ENCODE measurements around the gene BEX5. TPM values are rescaled to one million over a fixed set of nuclear protein-coding genes. Genes with fewer than 3 reads are reported as not detected.
"Not testable (repeated sequence)": the region's sequence is repeated elsewhere in the genome, so short reads cannot be mapped to it uniquely, and the experiment has no call there.

BEX5 gene
- total RNA-seq, 1 experiment from 2014 or later = not detected

DNA sequence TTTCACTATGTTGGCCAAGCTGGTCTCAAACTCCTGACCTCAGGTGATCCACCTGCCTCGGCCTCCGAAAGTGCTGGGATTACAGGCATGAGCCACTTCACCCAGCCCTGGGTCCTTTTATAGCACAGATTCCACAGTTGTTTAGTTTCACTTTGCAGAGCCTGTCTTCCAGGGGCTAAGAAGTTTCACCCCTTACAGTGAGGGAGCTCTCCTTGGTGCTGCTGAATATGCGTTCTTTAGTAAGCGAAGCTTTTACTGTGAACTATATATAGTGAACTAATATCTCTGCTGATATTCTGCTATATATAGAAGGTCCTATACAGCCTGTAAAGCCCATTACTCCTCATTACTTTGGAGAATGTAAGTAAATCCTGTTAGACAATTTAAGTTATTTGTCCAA is 17.7 kb downstream of the BEX5 start:
- CTCF ChIA-PET = interaction anchor here (1.0 kb wide), 1 partner anchor 16 kb away, joined by 3 read pairs; no protein-coding TSS in a partner anchor
- peak; percentile 6 for DNase-seq (ENCODE audit: low spot score)
- H3K27me3 ChIP-seq (replicated peaks; ENCODE audit: insufficient read depth, low read depth, low read length, poor library complexity) = peaks cover 48% of the 10 kb centered on the region
- no TSS peak for BruUV-seq (replicated peaks)
- no peaks in the 10 kb centered on the region for H3K9me3 ChIP-seq (ENCODE audit: low read depth, low read length, poor library complexity, severe bottlenecking)
- intact Hi-C loops (cut with micrococcal nuclease; ENCODE audit: unreplicated experiment) = no loop called here
- H3K27ac ChIP-seq (ENCODE audit: low read depth, low read length, poor library complexity, severe bottlenecking) = no peak overlapping the region
- H3K4me3 ChIP-seq (ENCODE audit: low read depth, low read length, poor library complexity, severe bottlenecking) = no peak overlapping the region
- no peak for TF ChIP-seq EZH2 (IDR thresholded peaks at IDR 0.05; ENCODE audit: borderline replicate concordance, low read depth, low read length, poor library complexity, severe bottlenecking)
- TF ChIP-seq, protein P1, sequence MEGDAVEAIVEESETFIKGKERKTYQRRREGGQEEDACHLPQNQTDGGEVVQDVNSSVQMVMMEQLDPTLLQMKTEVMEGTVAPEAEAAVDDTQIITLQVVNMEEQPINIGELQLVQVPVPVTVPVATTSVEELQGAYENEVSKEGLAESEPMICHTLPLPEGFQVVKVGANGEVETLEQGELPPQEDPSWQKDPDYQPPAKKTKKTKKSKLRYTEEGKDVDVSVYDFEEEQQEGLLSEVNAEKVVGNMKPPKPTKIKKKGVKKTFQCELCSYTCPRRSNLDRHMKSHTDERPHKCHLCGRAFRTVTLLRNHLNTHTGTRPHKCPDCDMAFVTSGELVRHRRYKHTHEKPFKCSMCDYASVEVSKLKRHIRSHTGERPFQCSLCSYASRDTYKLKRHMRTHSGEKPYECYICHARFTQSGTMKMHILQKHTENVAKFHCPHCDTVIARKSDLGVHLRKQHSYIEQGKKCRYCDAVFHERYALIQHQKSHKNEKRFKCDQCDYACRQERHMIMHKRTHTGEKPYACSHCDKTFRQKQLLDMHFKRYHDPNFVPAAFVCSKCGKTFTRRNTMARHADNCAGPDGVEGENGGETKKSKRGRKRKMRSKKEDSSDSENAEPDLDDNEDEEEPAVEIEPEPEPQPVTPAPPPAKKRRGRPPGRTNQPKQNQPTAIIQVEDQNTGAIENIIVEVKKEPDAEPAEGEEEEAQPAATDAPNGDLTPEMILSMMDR (conservative IDR thresholded peaks at IDR 0.05; ENCODE audit: low read depth, low read length) = no peak
- H3K4me1 ChIP-seq (ENCODE audit: insufficient read depth, low read length, poor library complexity, severe bottlenecking) = no peaks in the 10 kb centered on the region
- POLR2A ChIA-PET (ENCODE audit: low non-redundant PET) = no interaction called here
- no peaks in the 10 kb centered on the region for H3K36me3 ChIP-seq (ENCODE audit: insufficient read depth, low read length, poor library complexity, severe bottlenecking)

DNA sequence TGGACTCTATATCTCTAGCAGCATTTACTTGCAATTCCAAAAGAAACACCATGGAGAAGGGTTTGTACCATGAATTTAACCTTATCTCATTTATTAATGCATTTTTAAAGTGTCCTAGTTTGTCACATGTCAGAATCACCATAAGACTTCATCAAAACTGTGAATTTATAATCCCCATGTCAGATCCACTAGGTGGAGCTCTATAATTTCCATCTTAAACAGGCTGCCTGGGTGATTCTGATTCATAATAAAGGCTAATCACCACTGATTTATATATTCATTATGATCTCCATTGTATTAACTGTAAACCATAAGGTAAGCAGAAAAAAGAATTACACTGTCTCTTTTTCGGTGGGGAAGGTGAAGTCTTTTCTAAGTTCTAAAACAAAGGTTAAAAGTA is 26.3 kb downstream of the BEX5 start:
- H3K4me1 ChIP-seq (ENCODE audit: insufficient read depth, low read length, poor library complexity, severe bottlenecking) = no peaks in the 10 kb centered on the region
- H3K9me3 ChIP-seq (ENCODE audit: low read depth, low read length, poor library complexity, severe bottlenecking) = no peaks in the 10 kb centered on the region
- no peak for TF ChIP-seq EZH2 (IDR thresholded peaks at IDR 0.05; ENCODE audit: borderline replicate concordance, low read depth, low read length, poor library complexity, severe bottlenecking)
- TF ChIP-seq, protein P1 (conservative IDR thresholded peaks at IDR 0.05; ENCODE audit: low read depth, low read length) = peak; percentile 57
- DNase-seq (ENCODE audit: low spot score) = peak; percentile 25
- intact Hi-C loops (cut with micrococcal nuclease; ENCODE audit: unreplicated experiment) = no loop called here
- H3K4me3 ChIP-seq (ENCODE audit: low read depth, low read length, poor library complexity, severe bottlenecking) = no peak overlapping the region
- ChIA-PET CTCF (no interaction called here), POLR2A (ENCODE audit: low non-redundant PET) (no interaction called here)
- H3K27ac ChIP-seq (ENCODE audit: low read depth, low read length, poor library complexity, severe bottlenecking) = no peak overlapping the region
- no peaks in the 10 kb centered on the region for H3K36me3 ChIP-seq (ENCODE audit: insufficient read depth, low read length, poor library complexity, severe bottlenecking)
- no TSS peak for BruUV-seq (replicated peaks)
- peaks cover 45% of the 10 kb centered on the region for H3K27me3 ChIP-seq (replicated peaks; ENCODE audit: insufficient read depth, low read depth, low read length, poor library complexity)

DNA sequence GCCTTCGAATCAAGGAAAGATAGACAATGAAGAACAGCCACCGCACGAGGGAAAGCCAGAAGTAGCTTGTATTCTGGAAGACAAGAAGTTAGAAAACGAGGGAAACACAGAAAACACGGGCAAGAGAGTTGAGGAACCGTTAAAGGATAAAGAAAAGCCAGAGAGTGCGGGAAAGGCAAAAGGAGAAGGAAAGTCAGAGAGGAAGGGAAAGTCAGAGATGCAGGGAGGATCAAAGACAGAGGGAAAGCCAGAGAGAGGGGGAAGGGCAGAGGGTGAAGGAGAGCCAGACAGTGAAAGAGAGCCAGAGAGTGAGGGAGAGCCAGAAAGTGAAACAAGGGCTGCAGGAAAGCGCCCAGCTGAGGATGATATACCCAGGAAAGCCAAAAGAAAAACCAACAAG is 28.9 kb downstream of the BEX5 start:
- H3K9me3 ChIP-seq (ENCODE audit: low read depth, low read length, poor library complexity, severe bottlenecking) = no peaks in the 10 kb centered on the region
- TF ChIP-seq EZH2 (IDR thresholded peaks at IDR 0.05; ENCODE audit: borderline replicate concordance, low read depth, low read length, poor library complexity, severe bottlenecking) = no peak
- TF ChIP-seq, protein P1 (conservative IDR thresholded peaks at IDR 0.05; ENCODE audit: low read depth, low read length) = no peak
- intact Hi-C loops (cut with micrococcal nuclease; ENCODE audit: unreplicated experiment) = no loop called here
- BruUV-seq (replicated peaks) = no TSS peak
- H3K4me3 ChIP-seq (ENCODE audit: low read depth, low read length, poor library complexity, severe bottlenecking) = no peak overlapping the region
- POLR2A ChIA-PET (ENCODE audit: low non-redundant PET) = no interaction called here
- H3K27me3 ChIP-seq (replicated peaks; ENCODE audit: insufficient read depth, low read depth, low read length, poor library complexity) = peaks cover 45% of the 10 kb centered on the region
- no peak for DNase-seq (ENCODE audit: low spot score)
- H3K27ac ChIP-seq (ENCODE audit: low read depth, low read length, poor library complexity, severe bottlenecking) = no peak overlapping the region
- CTCF ChIA-PET = no interaction called here
- H3K36me3 ChIP-seq (ENCODE audit: insufficient read depth, low read length, poor library complexity, severe bottlenecking) = no peaks in the 10 kb centered on the region
- H3K4me1 ChIP-seq (ENCODE audit: insufficient read depth, low read length, poor library complexity, severe bottlenecking) = no peaks in the 10 kb centered on the region

DNA sequence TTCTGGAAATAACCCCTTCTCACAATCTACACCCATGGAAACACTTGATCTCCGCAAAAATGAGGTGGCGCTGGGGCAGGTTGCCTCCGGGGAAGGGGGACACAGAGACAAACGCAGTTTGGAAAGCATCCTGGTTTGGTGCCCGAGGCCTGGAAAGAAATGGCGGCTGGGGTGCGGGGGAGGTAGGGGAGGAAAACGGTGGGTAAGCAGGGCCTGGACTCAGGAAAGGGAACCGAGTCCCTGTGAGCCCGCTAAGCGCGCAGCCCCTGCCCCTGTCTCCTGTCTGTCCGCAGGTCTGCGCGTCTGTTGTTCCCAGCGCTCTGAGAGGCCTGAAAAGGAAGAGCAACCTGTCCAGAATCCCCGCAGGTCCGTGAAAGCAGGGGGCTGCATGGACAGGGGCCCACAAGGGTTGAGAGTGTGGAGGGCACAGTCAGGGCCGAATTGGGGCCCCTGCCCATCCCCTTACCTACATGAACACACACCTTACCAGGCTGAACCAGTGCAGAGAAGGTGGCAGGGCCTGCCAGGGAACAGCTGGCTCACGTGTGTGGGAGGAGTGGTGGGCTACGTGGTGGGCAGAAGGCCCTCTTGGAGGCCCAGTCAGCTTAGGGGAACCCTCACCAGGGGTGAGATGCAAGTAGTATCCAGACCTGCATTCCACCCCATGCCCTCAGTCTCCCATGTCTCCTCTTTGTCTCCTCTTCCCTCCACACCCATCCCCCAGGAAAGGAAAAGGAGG is 29.5 kb downstream of the BEX5 start:
- H3K4me3 ChIP-seq (ENCODE audit: low read depth, low read length, poor library complexity, severe bottlenecking); POLR2A ChIA-PET (ENCODE audit: low non-redundant PET); H3K4me1 ChIP-seq (ENCODE audit: insufficient read depth, low read length, poor library complexity, severe bottlenecking); DNase-seq (ENCODE audit: low spot score); H3K9me3 ChIP-seq (ENCODE audit: low read depth, low read length, poor library complexity, severe bottlenecking); BruUV-seq (replicated peaks); intact Hi-C loops (cut with micrococcal nuclease; ENCODE audit: unreplicated experiment); H3K36me3 ChIP-seq (ENCODE audit: insufficient read depth, low read length, poor library complexity, severe bottlenecking); H3K27ac ChIP-seq (ENCODE audit: low read depth, low read length, poor library complexity, severe bottlenecking); CTCF ChIA-PET: not testable (repeated sequence)
- peaks cover 42% of the 10 kb centered on the region for H3K27me3 ChIP-seq (replicated peaks; ENCODE audit: insufficient read depth, low read depth, low read length, poor library complexity)

DNA sequence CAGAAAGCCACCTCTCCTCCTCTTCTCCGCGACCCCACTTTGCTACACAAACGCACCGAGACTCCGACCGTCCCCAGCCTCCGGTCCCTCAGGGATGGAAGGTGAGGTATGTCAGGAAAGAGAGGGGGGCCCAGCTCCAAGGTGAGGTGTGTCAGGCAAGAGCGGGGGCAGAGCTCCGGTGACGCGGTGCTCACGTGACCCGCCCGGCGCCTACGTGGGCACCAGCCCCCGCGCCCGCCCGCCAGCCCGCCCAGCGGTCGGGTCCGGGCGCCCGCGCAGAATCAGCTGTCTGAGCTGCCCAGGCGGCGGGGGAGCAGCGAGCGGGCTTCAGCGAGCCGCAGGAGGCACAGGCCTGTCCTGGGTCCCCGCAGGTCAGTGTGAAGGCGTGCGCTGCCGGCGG is 30.3 kb downstream of the BEX5 start, which contains the start of gene TCEAL2:
TCEAL2 (plus strand) TSS at position 244 of the 400 bp plus-strand sequence. CDS start 1,152 bp downstream, outside the sequence.
- Histone ChIP-seq H3K27me3 (replicated peaks; ENCODE audit: insufficient read depth, low read depth, low read length, poor library complexity) (peaks cover 42% of the 10 kb centered on the region), H3K4me3 (ENCODE audit: low read depth, low read length, poor library complexity, severe bottlenecking) (peak within 1 kb of the TSS; percentile 21)
- CTCF ChIA-PET; H3K4me1 ChIP-seq (ENCODE audit: insufficient read depth, low read length, poor library complexity, severe bottlenecking); BruUV-seq (replicated peaks); H3K36me3 ChIP-seq (ENCODE audit: insufficient read depth, low read length, poor library complexity, severe bottlenecking); intact Hi-C loops (cut with micrococcal nuclease; ENCODE audit: unreplicated experiment); POLR2A ChIA-PET (ENCODE audit: low non-redundant PET); H3K9me3 ChIP-seq (ENCODE audit: low read depth, low read length, poor library complexity, severe bottlenecking); DNase-seq (ENCODE audit: low spot score); H3K27ac ChIP-seq (ENCODE audit: low read depth, low read length, poor library complexity, severe bottlenecking): not testable (repeated sequence)
